Liver (tissue), 3 donors: Measurements from ENCODE around the gene KLK12.

Source experiments
- CTCF ChIP-seq: fragments of 150-350 bp; IDR thresholded peaks from 2 replicates; pipeline ENCODE4 v1.5.1; 2017; ENCODE audit warnings: improper control_type of control experiment, low read depth, low read length; ENCODE audit not compliant: missing input control
- EGR1 ChIP-seq, 2 donors: IDR thresholded peaks; 2 replicates each; pipeline ENCODE4 v1.6.1; 2016 to 2018; ENCODE audit warnings: antibody characterized with exemption in 2 of 2, low read depth in 2 of 2
- GABPA ChIP-seq, 2 donors: IDR thresholded peaks in 1 of 2; conservative IDR thresholded peaks in 1 of 2; 2 replicates each; pipeline ENCODE4 v1.6.1; 2016; ENCODE audit warnings: antibody characterized with exemption in 2 of 2, mild to moderate bottlenecking in 1 of 2, moderate library complexity in 1 of 2
- JUND ChIP-seq, 2 donors: IDR thresholded peaks; 2 replicates each; pipeline ENCODE4 v1.6.1; 2016; ENCODE audit warnings: antibody characterized with exemption in 2 of 2
- NR2F2 ChIP-seq: IDR thresholded peaks from 2 replicates; pipeline ENCODE4 v1.6.1; 2016; ENCODE audit warnings: antibody characterized with exemption
- RAD21 ChIP-seq, 2 donors: IDR thresholded peaks; 2 replicates each; pipeline ENCODE4 v1.6.1; 2016; ENCODE audit warnings: antibody characterized with exemption in 2 of 2, mild to moderate bottlenecking in 2 of 2
- REST ChIP-seq: IDR thresholded peaks from 2 replicates; pipeline ENCODE4 v1.6.1; 2016; ENCODE audit warnings: antibody characterized with exemption, mild to moderate bottlenecking
- RXRA ChIP-seq, 2 donors: IDR thresholded peaks; 2 replicates each; pipeline ENCODE4 v1.6.1; 2017 to 2018; ENCODE audit warnings: antibody characterized with exemption in 2 of 2, mild to moderate bottlenecking in 1 of 2
- SP1 ChIP-seq: IDR thresholded peaks from 2 replicates; pipeline ENCODE4 v1.6.1; 2018; ENCODE audit warnings: antibody characterized with exemption, mild to moderate bottlenecking
- TAF1 ChIP-seq: conservative IDR thresholded peaks from 2 replicates; pipeline ENCODE4 v1.6.1; 2016; ENCODE audit warnings: antibody characterized with exemption, mild to moderate bottlenecking
- YY1 ChIP-seq: IDR thresholded peaks from 2 replicates; pipeline ENCODE4 v1.6.1; 2016; ENCODE audit warnings: antibody characterized with exemption, mild to moderate bottlenecking
- TF ChIP-seq, protein P1 (sequence below): IDR thresholded peaks from 2 replicates; pipeline ENCODE4 v1.6.1; 2016; ENCODE audit warnings: antibody characterized with exemption
- TF ChIP-seq, protein P2 (sequence below): IDR thresholded peaks from 2 replicates; pipeline ENCODE4 v1.6.1; 2016; ENCODE audit warnings: antibody characterized with exemption
- TF ChIP-seq, protein P3 (sequence below): IDR thresholded peaks from 2 replicates; pipeline ENCODE4 v1.6.1; 2016; ENCODE audit warnings: antibody characterized with exemption
- donor health status: healthy.
- donor health status: healthy.

DNA sequence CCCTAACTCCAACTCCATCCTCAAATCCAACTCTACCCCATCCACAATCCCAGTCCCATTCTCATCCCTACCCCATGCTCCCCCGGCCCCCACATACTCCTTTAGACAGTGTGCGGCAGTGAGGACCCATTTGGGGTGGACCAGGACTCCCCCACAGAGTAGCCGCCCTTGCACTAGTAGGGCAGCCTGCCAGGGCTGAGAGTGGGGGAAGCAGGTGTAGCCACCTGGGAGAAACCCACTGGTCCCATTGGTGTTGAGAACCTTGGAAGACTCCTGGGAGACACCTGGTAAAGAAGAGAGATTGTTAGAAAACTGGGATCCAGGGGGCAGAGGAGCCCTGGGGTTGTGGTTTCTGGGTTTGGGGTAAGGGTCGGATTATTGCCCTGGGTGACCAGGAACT lies 25.5 kb upstream of the KLK12 start:
- no peak for TF ChIP-seq CTCF
- TF ChIP-seq, protein P1, sequence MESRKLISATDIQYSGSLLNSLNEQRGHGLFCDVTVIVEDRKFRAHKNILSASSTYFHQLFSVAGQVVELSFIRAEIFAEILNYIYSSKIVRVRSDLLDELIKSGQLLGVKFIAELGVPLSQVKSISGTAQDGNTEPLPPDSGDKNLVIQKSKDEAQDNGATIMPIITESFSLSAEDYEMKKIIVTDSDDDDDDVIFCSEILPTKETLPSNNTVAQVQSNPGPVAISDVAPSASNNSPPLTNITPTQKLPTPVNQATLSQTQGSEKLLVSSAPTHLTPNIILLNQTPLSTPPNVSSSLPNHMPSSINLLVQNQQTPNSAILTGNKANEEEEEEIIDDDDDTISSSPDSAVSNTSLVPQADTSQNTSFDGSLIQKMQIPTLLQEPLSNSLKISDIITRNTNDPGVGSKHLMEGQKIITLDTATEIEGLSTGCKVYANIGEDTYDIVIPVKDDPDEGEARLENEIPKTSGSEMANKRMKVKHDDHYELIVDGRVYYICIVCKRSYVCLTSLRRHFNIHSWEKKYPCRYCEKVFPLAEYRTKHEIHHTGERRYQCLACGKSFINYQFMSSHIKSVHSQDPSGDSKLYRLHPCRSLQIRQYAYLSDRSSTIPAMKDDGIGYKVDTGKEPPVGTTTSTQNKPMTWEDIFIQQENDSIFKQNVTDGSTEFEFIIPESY: no peak
- TF ChIP-seq, protein P2, sequence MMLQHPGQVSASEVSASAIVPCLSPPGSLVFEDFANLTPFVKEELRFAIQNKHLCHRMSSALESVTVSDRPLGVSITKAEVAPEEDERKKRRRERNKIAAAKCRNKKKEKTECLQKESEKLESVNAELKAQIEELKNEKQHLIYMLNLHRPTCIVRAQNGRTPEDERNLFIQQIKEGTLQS: no peak
- no peak for TF ChIP-seq TAF1
- TF ChIP-seq EGR1 (IDR thresholded peaks at IDR 0.05; ENCODE audit: low read depth in 2 of 2): no peak
- TF ChIP-seq, protein P3, sequence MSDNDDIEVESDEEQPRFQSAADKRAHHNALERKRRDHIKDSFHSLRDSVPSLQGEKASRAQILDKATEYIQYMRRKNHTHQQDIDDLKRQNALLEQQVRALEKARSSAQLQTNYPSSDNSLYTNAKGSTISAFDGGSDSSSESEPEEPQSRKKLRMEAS: no peak
- no peak for TF ChIP-seq RXRA (IDR thresholded peaks at IDR 0.05)
- no peak for TF ChIP-seq SP1
- TF ChIP-seq JUND (IDR thresholded peaks at IDR 0.05): no peak
- no peak for TF ChIP-seq GABPA (IDR thresholded peaks at IDR 0.05 in 1 of 2, conservative IDR thresholded peaks at IDR 0.05 in 1 of 2)
- no peak for TF ChIP-seq RAD21 (IDR thresholded peaks at IDR 0.05)
- no peak for TF ChIP-seq YY1
- TF ChIP-seq NR2F2: no peak
- no peak for TF ChIP-seq REST
